ENCODE results near the gene RAB40C. TPM values are rescaled to one million over a fixed set of nuclear protein-coding genes. Genes with fewer than 3 reads are reported as not detected.

Gene RAB40C
- total and polyA plus RNA-seq, 5 donors: 10.9 to 13.4 (median 12.4) TPM

GRCh38 chr16:560204-560700 is 29.6 kb upstream of the RAB40C start, which contains the start of gene PRR35:
TSS of gene PRR35 (plus strand) at chr16:560394. CDS start at chr16:563295, 2,901 bp downstream.
- ATAC-seq (no peak), DNase-seq (no peak)
- Histone ChIP-seq H3K4me3 (ENCODE audit: low read length) (no peak within 1 kb of the TSS), H3K27ac (ENCODE audit: low read length) (no peak within 1 kb of the TSS), H3K27me3 (ENCODE audit: control insufficient read depth, insufficient read depth) (no peaks in the 10 kb centered on the region), H3K4me1 (ENCODE audit: control insufficient read depth, insufficient read depth, low read length) (no peaks in the 10 kb centered on the region), H3K9me3 (ENCODE audit: control insufficient read depth, low read length) (no peaks in the 10 kb centered on the region)
- 2% methylated on average over 79 of the region's 84 CpGs for WGBS
- intact Hi-C loops (cut with DNase I): no loop called here

- no peaks in the 10 kb centered on the region for H3K27me3 ChIP-seq (ENCODE audit: control insufficient read depth, insufficient read depth)
- H3K4me1 ChIP-seq (ENCODE audit: control insufficient read depth, insufficient read depth, low read length): no peaks in the 10 kb centered on the region
- ATAC-seq (no peak), DNase-seq (no peak)
- H3K27ac ChIP-seq (ENCODE audit: low read length): no peak overlapping the region
- H3K9me3 ChIP-seq (ENCODE audit: control insufficient read depth, low read length): no peaks in the 10 kb centered on the region
- WGBS: 23% methylated on average over 52 of the region's 54 CpGs
- intact Hi-C loops (cut with DNase I): no loop called here
- no peak overlapping the region for H3K4me3 ChIP-seq (ENCODE audit: low read length)
Measured at GRCh38 chr16:560701-561412, 29.0 kb upstream of the RAB40C start.

- Histone ChIP-seq H3K27ac (ENCODE audit: low read length) (no peak overlapping the region), H3K27me3 (ENCODE audit: control insufficient read depth, insufficient read depth) (no peaks in the 10 kb centered on the region), H3K4me3 (ENCODE audit: low read length) (no peak overlapping the region), H3K9me3 (ENCODE audit: control insufficient read depth, low read length) (no peaks in the 10 kb centered on the region), H3K4me1 (ENCODE audit: control insufficient read depth, insufficient read depth, low read length) (no peaks in the 10 kb centered on the region)
- DNase-seq: no peak
- no peak for ATAC-seq
- intact Hi-C loops (cut with DNase I): no loop called here
- WGBS: 74% methylated on average over 15 of the region's 15 CpGs
Measured at GRCh38 chr16:561413-561794, 28.5 kb upstream of the RAB40C start.

- DNase-seq (no peak), ATAC-seq (no peak)
- no peaks in the 10 kb centered on the region for H3K4me1 ChIP-seq (ENCODE audit: control insufficient read depth, insufficient read depth, low read length)
- intact Hi-C loops (cut with DNase I): no loop called here
- H3K27me3 ChIP-seq (ENCODE audit: control insufficient read depth, insufficient read depth): no peaks in the 10 kb centered on the region
- no peak overlapping the region for H3K4me3 ChIP-seq (ENCODE audit: low read length)
- 85% methylated on average over 43 of the region's 43 CpGs for WGBS
- H3K9me3 ChIP-seq (ENCODE audit: control insufficient read depth, low read length): no peaks in the 10 kb centered on the region
- H3K27ac ChIP-seq (ENCODE audit: low read length): no peak overlapping the region
Measured at GRCh38 chr16:561957-562938, 27.6 kb upstream of the RAB40C start.

DNA sequence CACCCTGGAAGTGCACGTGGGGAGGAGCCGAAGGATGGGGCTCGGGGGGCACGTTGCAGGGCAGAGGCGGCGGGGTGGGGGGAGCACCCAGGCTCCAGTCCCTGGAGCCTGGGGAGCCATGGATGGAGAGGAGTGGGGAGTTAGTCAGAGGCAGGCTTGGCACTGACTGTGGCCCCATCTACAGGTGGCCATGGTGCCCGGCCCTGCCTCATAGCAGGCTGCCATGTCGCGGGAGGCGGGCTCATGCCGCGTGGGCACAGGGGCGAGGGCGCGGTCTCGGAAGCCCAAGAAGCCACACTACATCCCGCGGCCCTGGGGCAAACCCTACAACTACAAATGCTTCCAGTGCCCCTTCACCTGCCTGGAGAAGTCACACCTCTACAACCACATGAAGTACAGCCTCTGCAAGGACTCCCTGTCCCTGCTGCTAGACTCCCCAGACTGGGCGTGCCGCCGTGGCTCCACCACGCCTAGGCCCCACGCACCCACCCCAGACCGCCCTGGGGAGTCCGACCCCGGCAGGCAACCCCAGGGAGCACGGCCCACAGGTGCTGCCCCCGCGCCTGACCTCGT is 26.7 kb upstream of the RAB40C start:
- intact Hi-C loops (cut with DNase I): no loop called here
- no peaks in the 10 kb centered on the region for H3K9me3 ChIP-seq (ENCODE audit: control insufficient read depth, low read length)
- WGBS: 89% methylated on average over 30 of the region's 30 CpGs
- H3K4me1 ChIP-seq (ENCODE audit: control insufficient read depth, insufficient read depth, low read length): no peaks in the 10 kb centered on the region
- ATAC-seq (no peak), DNase-seq (no peak)
- H3K27me3 ChIP-seq (ENCODE audit: control insufficient read depth, insufficient read depth): no peaks in the 10 kb centered on the region
- H3K27ac ChIP-seq (ENCODE audit: low read length): no peak overlapping the region
- no peak overlapping the region for H3K4me3 ChIP-seq (ENCODE audit: low read length)

- no peak for ATAC-seq
- Histone ChIP-seq H3K4me3 (ENCODE audit: low read length) (no peak overlapping the region), H3K27ac (ENCODE audit: low read length) (no peak overlapping the region), H3K27me3 (ENCODE audit: control insufficient read depth, insufficient read depth) (no peaks in the 10 kb centered on the region), H3K4me1 (ENCODE audit: control insufficient read depth, insufficient read depth, low read length) (no peaks in the 10 kb centered on the region), H3K9me3 (ENCODE audit: control insufficient read depth, low read length) (no peaks in the 10 kb centered on the region)
- no peak for DNase-seq
- intact Hi-C loops (cut with DNase I): no loop called here
- 88% methylated on average over 42 of the region's 42 CpGs for WGBS
Measured at GRCh38 chr16:564690-565418, 25.0 kb upstream of the RAB40C start.

- H3K27ac ChIP-seq (ENCODE audit: low read length): no peak overlapping the region
- DNase-seq: peak in 1 of 3 donors; percentile 73
- H3K9me3 ChIP-seq (ENCODE audit: control insufficient read depth, low read length): no peaks in the 10 kb centered on the region
- intact Hi-C loops (cut with DNase I): no loop called here
- no peaks in the 10 kb centered on the region for H3K27me3 ChIP-seq (ENCODE audit: control insufficient read depth, insufficient read depth)
- no peak overlapping the region for H3K4me3 ChIP-seq (ENCODE audit: low read length)
- WGBS: 43% methylated on average over 35 of the region's 35 CpGs
- H3K4me1 ChIP-seq (ENCODE audit: control insufficient read depth, insufficient read depth, low read length): no peaks in the 10 kb centered on the region
- no peak for ATAC-seq
Measured at GRCh38 chr16:565419-566330, 24.2 kb upstream of the RAB40C start.

DNA sequence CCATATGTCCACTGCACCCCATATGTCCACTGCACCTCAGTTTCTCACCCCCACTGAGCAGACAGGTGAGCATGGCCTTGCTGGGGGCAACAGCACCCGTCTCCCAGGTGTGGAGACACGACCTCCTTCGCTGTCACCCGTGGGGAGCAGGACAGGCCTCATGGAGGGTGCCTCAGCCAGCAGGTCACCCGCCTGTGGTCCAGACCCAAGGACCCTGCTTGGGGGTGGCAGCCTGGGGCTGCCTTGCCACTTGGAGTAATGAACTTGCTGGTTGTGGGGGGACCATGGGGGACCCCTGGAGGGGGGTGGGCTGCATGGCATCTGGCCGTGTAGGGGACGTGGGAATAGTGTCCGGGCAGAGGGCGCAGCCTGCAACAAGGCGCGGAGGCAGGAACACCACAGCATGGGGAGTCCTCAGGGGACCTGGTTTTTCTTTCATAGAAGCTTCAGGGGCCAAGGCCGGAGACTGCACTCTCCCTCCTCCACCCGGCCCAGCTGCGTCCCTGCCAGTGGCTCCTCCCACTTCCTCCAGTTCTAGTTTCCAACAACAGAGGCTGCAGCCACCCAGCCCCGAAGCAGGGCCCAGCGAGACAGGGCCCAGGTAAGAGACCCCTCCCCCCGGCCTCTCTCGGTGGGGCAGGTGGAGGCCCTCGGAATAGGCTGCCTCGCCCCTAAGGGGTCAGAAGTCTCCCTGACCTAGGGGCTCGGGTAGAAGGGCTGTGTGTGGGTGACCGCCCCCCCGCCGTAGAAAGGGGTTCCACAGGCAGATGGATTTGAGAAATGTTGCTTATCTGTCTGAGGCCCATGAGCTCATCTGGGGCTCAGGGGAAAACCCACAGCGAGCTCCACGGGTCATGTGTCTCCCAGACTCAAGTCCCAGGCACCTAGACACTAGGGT is 23.1 kb upstream of the RAB40C start, which contains the start of gene NHLRC4:
Gene NHLRC4, plus strand, starts transcription at position 531 of the 898 bp plus-strand sequence. CDS start 1,043 bp downstream, outside the sequence.
- H3K27me3 ChIP-seq (ENCODE audit: control insufficient read depth, insufficient read depth): no peaks in the 10 kb centered on the region
- intact Hi-C loops (cut with DNase I): no loop called here
- ATAC-seq (peak; percentile 62 to 63), DNase-seq (peak; percentile 80 to 92 (median 91))
- H3K4me1 ChIP-seq (ENCODE audit: control insufficient read depth, insufficient read depth, low read length): no peaks in the 10 kb centered on the region
- H3K27ac ChIP-seq (ENCODE audit: low read length): no peak within 1 kb of the TSS
- H3K9me3 ChIP-seq (ENCODE audit: control insufficient read depth, low read length): no peaks in the 10 kb centered on the region
- WGBS: 27% methylated on average over 26 of the region's 26 CpGs
- H3K4me3 ChIP-seq (ENCODE audit: low read length): peak within 1 kb of the TSS; percentile 14

Data from right cardiac atrium (tissue), 5 donors.